Prostate gland (tissue), 2 donors: Measurements from ENCODE around the gene NUP210.

Experiments used
- CTCF ChIP-seq, 4 experiments: fragments of 200-600 bp in 2 of 4; fragments of 450-650 bp in 2 of 4; sonication (generic) in 2 of 4; IDR thresholded peaks; 1 replicate in 3 of 4; 2 replicates in 1 of 4; pipeline ENCODE4 v1.5.1; 2016 to 2019; ENCODE audit warnings: antibody characterized with exemption in 4 of 4, mild to moderate bottlenecking in 2 of 4, moderate library complexity in 2 of 4
- POLR2A ChIP-seq: fragments of 450-650 bp; IDR thresholded peaks from one replicate; pipeline ENCODE4 v1.6.1; 2016; ENCODE audit warnings: antibody characterized with exemption, mild to moderate bottlenecking
- POLR2AphosphoS5 ChIP-seq: sonication (generic); formaldehyde crosslinking; IDR thresholded peaks from one replicate; pipeline ENCODE4 v1.6.1; 2017; ENCODE audit warnings: antibody characterized with exemption

- TF ChIP-seq CTCF (IDR thresholded peaks at IDR 0.05) (no peak), POLR2A (no peak), POLR2AphosphoS5 (no peak)
Observed at GRCh38 chr3:13281507-13282357, 138.4 kb downstream of the NUP210 start.
